ENCODE results near the gene SNX32.

Gene SNX32

GRCh38 chr11:65903068-65903481 lies 69.3 kb downstream of the SNX32 start:
- Histone ChIP-seq H3K4me3 (ENCODE audit: low read length) (no peak overlapping the region), H3K36me3 (ENCODE audit: control insufficient read depth, low read length) (no peaks in the 10 kb centered on the region), H3K4me1 (ENCODE audit: control insufficient read depth, low read length) (peaks cover 18% of the 10 kb centered on the region), H3F3A (ENCODE audit: control insufficient read depth, insufficient read depth) (no peaks in the 10 kb centered on the region; the same call in 1 of the 2 replicates), H3K4me2 (ENCODE audit: low read length) (no peak overlapping the region), H3K27ac (ENCODE audit: low read depth, low read length) (no peak overlapping the region), H3K9me3 (ENCODE audit: control insufficient read depth, insufficient read depth, low read length) (no peaks in the 10 kb centered on the region), H4K20me1 (ENCODE audit: control insufficient read depth, insufficient read depth, low read depth, low read length) (no peaks in the 10 kb centered on the region), H3K9me2 (replicated peaks; ENCODE audit: control insufficient read depth, low read length) (no peaks in the 10 kb centered on the region), H3K27me3 (ENCODE audit: control insufficient read depth, low read length) (peaks cover 45% of the 10 kb centered on the region), H3K79me2 (ENCODE audit: control insufficient read depth, low read length) (no peaks in the 10 kb centered on the region)
- no peak for TF ChIP-seq CTCF (IDR thresholded peaks at IDR 0.05; ENCODE audit: low read depth, low read length, poor library complexity, severe bottlenecking)
- TF ChIP-seq EZH2phosphoT487 (IDR thresholded peaks at IDR 0.05; ENCODE audit: borderline replicate concordance, low read length) = no peak
